DND-41 (cell line): ENCODE measurements around the gene SAXO1.

Experiments used
- ATAC-seq: fragments of 200-7000 bp; cut with Tn5 transposase; 3 replicates; pipeline ENCODE4 v1.9.1; 2021; ENCODE audit warnings: low read depth; ENCODE audit not compliant: insufficient read depth
- DNase-seq: peaks from one replicate; pipeline ENCODE4 v3.0.0-alpha.2; 2020
- H2AFZ ChIP-seq: 2 replicates; pipeline ENCODE4 v1.6.0; 2012; ENCODE audit warnings: low read depth, low read length
- H3K27ac ChIP-seq: 2 replicates; pipeline ENCODE4 v1.5.1; 2012; ENCODE audit warnings: low read length, inconsistent platforms
- H3K27me3 ChIP-seq: fragments of 200-600 bp; sonication (generic); 2 replicates; pipeline ENCODE4 v1.6.0; 2012; ENCODE audit warnings: low read length, mild to moderate bottlenecking, inconsistent platforms; ENCODE audit not compliant: insufficient read depth, poor library complexity
- H3K36me3 ChIP-seq: 2 replicates; pipeline ENCODE4 v1.5.1; 2012; ENCODE audit warnings: low read length, inconsistent platforms; ENCODE audit not compliant: insufficient read depth
- H3K4me1 ChIP-seq: 2 replicates; pipeline ENCODE4 v1.5.1; 2012; ENCODE audit warnings: mild to moderate bottlenecking, low read length; ENCODE audit not compliant: insufficient read depth
- H3K4me2 ChIP-seq: 2 replicates; pipeline ENCODE4 v1.6.0; 2012; ENCODE audit warnings: mild to moderate bottlenecking, moderate library complexity, low read length, inconsistent platforms; ENCODE audit not compliant: insufficient read depth
- H3K4me3 ChIP-seq, 2 experiments: fragments of 200-600 bp in 1 of 2; shearing (Covaris generic) in 1 of 2; 2 replicates each; pipeline ENCODE4 v1.5.1; 2012 to 2016; ENCODE audit warnings: inconsistent platforms in 2 of 2, low read length in 2 of 2, mild to moderate bottlenecking in 2 of 2, low read depth in 1 of 2, moderate library complexity in 1 of 2
- H3K79me2 ChIP-seq: 2 replicates; pipeline ENCODE4 v1.6.0; 2012; ENCODE audit warnings: low read length, inconsistent platforms; ENCODE audit not compliant: insufficient read depth
- H3K9ac ChIP-seq: 2 replicates; pipeline ENCODE4 v1.6.0; 2012; ENCODE audit warnings: low read depth, mild to moderate bottlenecking, inconsistent platforms, low read length, moderate library complexity
- H3K9me3 ChIP-seq: 2 replicates; pipeline ENCODE4 v1.5.1; 2012; ENCODE audit warnings: low read length, moderate library complexity, mild to moderate bottlenecking, inconsistent platforms; ENCODE audit not compliant: insufficient read depth, severe bottlenecking
- H4K20me1 ChIP-seq: 2 replicates; pipeline ENCODE4 v1.6.0; 2012; ENCODE audit warnings: low read length; ENCODE audit not compliant: insufficient read depth
- EZH2 ChIP-seq: IDR thresholded peaks from 3 replicates; pipeline ENCODE4 v1.6.1; 2012; ENCODE audit warnings: borderline replicate concordance, low read depth, mild to moderate bottlenecking, moderate library complexity, low read length, inconsistent platforms; ENCODE audit not compliant: severe bottlenecking
- TF ChIP-seq, protein P1 (sequence below): IDR thresholded peaks from 2 replicates; pipeline ENCODE4 v1.5.1; 2012; ENCODE audit warnings: borderline replicate concordance, low read length, moderate library complexity, mild to moderate bottlenecking; ENCODE audit not compliant: poor library complexity, severe bottlenecking; ENCODE audit errors: extremely low read depth

The SAXO1 gene

DNA sequence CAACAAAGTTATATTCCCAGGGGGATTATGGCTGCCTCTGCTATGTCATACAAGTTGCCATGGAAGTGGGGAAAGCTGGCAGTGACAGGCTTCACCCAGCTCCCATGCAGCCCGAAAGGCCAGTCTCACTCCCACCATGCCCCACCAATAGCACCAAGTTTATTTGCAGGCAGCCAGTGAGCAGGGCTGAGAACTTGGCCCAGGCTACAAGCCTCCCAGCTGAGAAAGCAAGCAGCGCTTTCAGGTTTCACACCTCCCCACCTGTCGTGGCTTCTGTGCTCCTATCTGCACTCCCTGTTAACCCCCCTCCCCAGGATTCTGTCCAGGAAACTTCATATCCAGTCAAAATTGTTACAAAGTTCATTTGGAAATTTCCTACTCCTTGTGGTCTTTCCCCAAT is 155.0 kb downstream of the SAXO1 start:
- no peaks in the 10 kb centered on the region for H4K20me1 ChIP-seq
- H3K4me3 ChIP-seq = no peak overlapping the region
- no peaks in the 10 kb centered on the region for H3K4me1 ChIP-seq
- no peaks in the 10 kb centered on the region for H3K79me2 ChIP-seq
- H3K27ac ChIP-seq = no peak overlapping the region
- DNase-seq = no peak
- TF ChIP-seq, protein P1, sequence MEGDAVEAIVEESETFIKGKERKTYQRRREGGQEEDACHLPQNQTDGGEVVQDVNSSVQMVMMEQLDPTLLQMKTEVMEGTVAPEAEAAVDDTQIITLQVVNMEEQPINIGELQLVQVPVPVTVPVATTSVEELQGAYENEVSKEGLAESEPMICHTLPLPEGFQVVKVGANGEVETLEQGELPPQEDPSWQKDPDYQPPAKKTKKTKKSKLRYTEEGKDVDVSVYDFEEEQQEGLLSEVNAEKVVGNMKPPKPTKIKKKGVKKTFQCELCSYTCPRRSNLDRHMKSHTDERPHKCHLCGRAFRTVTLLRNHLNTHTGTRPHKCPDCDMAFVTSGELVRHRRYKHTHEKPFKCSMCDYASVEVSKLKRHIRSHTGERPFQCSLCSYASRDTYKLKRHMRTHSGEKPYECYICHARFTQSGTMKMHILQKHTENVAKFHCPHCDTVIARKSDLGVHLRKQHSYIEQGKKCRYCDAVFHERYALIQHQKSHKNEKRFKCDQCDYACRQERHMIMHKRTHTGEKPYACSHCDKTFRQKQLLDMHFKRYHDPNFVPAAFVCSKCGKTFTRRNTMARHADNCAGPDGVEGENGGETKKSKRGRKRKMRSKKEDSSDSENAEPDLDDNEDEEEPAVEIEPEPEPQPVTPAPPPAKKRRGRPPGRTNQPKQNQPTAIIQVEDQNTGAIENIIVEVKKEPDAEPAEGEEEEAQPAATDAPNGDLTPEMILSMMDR = no peak
- TF ChIP-seq EZH2 = no peak
- H2AFZ ChIP-seq = no peak overlapping the region
- no peaks in the 10 kb centered on the region for H3K27me3 ChIP-seq
- H3K9ac ChIP-seq = no peak overlapping the region
- ATAC-seq = no peak
- H3K36me3 ChIP-seq = no peaks in the 10 kb centered on the region
- no peak overlapping the region for H3K4me2 ChIP-seq
- peaks cover under 1% of the 10 kb centered on the region for H3K9me3 ChIP-seq
